ENCODE results near the gene COLEC11. TPM values are rescaled to one million over a fixed set of nuclear protein-coding genes. Genes with fewer than 3 reads are reported as not detected.

Gene COLEC11
- total and polyA plus RNA-seq, 9 of the 15 experiments (the other 6 are each of a cell fraction or from before 2014, with no cell fraction given): 0.32 to 4.3 (median 1.8) TPM

DNA sequence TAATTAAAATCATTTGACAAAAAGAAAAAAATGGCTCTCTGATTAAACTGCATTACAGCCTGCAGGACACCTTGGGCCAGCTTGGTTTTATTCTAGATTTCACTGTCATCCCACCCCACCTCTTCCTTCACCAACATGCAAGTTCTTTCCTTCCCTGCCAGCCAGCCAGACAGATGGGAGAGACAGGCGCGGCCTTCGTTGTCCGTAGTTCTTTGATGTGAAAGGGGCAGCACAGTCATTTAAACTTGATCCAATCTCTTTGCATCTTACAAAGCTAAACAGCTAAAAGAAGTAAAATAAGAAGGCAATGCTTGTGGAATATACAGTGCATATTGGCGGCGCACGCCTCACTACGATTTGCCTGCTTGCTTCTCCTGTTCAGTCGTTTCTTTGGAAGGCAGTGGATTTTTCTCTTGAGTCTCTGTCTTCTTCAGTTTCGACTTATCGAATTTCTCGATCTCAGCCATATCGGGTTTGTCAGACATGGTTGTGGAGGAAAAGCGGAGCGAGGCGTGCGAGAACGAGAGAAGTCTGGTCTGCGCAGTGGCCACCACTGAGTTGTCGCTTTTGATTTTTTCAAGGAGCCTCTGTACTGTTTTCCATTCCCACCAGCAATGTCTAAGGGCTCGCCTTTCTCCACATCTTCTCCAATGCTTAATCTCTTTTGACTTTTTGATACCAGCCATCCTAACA lies 22.4 kb downstream of the COLEC11 start (continued):
- TF ChIP-seq PBX2 (CRISPR knock-in tag; IDR thresholded peaks at IDR 0.05; ENCODE audit: low read depth) (no peak), PBX2 (tag; conservative IDR thresholded peaks at IDR 0.05; ENCODE audit: low read depth) (no peak), TGIF2 (CRISPR knock-in tag; IDR thresholded peaks at IDR 0.05) (no peak), ZNF140 (CRISPR knock-in tag; IDR thresholded peaks at IDR 0.05) (no peak), SAFB (IDR thresholded peaks at IDR 0.05; ENCODE audit: borderline replicate concordance, low read depth, low read length) (no peak), POLR2H (tag; IDR thresholded peaks at IDR 0.05; ENCODE audit: low read depth) (no peak), HCFC1 (IDR thresholded peaks at IDR 0.05; ENCODE audit: low read depth, low read length) (no peak), MYBL2 (IDR thresholded peaks at IDR 0.05; ENCODE audit: low read depth) (no peak), MYBL2 (CRISPR knock-in tag; IDR thresholded peaks at IDR 0.05; ENCODE audit: borderline replicate concordance) (no peak), ZNF75A (CRISPR knock-in tag; IDR thresholded peaks at IDR 0.05) (no peak), ILK (tag; IDR thresholded peaks at IDR 0.05; ENCODE audit: borderline replicate concordance, low read depth) (no peak), ZFP1 (CRISPR knock-in tag; IDR thresholded peaks at IDR 0.05) (no peak)
